Measurements from ENCODE around the gene CNIH2.

DNA sequence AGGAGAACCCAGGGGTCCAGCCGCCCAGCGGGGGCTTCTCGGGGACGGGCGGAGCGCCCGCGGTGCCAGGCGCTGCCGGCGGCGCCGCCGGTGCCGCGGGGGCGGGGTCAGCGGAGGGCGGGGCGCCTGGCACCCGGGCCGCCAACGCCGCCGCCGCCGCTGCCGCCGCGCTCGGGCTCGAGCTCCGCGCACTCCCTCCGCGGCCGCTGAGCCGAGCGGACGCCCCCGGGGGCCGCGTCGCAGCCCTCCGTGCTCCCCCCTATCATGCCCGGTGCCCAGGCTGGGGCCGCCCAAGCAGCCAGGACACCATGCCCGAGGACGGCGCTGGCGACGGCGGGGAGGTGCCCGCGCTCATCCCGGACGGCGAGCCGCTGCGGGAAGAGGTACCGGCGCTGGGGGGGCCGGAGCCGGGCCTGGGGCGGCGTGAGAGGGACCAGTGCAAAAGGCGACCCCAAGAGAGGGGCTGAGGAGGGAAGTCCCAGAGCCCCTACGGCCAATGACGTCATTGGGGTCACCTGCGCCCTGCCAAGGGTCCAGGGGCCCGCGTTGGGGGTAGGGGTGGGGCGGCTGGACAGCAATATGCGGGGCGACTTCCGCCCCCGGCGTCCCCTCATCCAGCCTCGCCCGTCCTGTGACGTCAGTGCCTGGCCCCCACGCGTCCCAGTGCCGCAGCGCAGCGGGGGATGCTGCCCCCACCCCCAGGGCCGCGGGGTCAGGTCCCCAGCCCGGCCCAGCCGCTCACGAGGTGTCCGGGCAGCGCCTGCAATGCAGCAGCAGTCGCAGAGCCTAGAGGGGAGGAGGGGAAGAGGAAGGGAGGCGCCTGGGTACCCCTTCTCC lies 13.9 kb downstream of the CNIH2 start, which contains the start of gene TMEM151A:
- TF ChIP-seq, protein P1, sequence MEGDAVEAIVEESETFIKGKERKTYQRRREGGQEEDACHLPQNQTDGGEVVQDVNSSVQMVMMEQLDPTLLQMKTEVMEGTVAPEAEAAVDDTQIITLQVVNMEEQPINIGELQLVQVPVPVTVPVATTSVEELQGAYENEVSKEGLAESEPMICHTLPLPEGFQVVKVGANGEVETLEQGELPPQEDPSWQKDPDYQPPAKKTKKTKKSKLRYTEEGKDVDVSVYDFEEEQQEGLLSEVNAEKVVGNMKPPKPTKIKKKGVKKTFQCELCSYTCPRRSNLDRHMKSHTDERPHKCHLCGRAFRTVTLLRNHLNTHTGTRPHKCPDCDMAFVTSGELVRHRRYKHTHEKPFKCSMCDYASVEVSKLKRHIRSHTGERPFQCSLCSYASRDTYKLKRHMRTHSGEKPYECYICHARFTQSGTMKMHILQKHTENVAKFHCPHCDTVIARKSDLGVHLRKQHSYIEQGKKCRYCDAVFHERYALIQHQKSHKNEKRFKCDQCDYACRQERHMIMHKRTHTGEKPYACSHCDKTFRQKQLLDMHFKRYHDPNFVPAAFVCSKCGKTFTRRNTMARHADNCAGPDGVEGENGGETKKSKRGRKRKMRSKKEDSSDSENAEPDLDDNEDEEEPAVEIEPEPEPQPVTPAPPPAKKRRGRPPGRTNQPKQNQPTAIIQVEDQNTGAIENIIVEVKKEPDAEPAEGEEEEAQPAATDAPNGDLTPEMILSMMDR (conservative IDR thresholded peaks at IDR 0.05 in 1 of 2, IDR thresholded peaks at IDR 0.05 in 1 of 2; ENCODE audit: low read depth in 1 of 2, low read length in 2 of 2), result no peak
- TF ChIP-seq EZH2 (IDR thresholded peaks at IDR 0.05; ENCODE audit: low read length, missing control alignments), result no peak

All from fibroblast of lung (primary cell).